MCF 10A (cell line): ENCODE measurements around the gene LATS2. TPM values are rescaled to one million over a fixed set of nuclear protein-coding genes. Genes with fewer than 3 reads are reported as not detected.
"Not testable (repeated sequence)": the region's sequence is repeated elsewhere in the genome, so short reads cannot be mapped to it uniquely, and the experiment has no call there.

ENCODE experiments used
- BruUV-seq: library from RNA; stranded (reverse); fragments of 400-500 nt; replicated peaks from 2 replicates; lab custom pipeline; 2021; lab: Mats Ljungman, UMichigan
- CTCF ChIA-PET: fragments of 300-600 bp; sonication (Branson Sonifier 250); formaldehyde crosslinking; extraction: SDS; loops from one replicate; lab custom pipeline; 2021; ENCODE audit warnings: antibody characterized with exemption, inconsistent platforms; lab: Yijun Ruan, JAX
- POLR2A ChIA-PET: fragments of 300-600, 350-650 bp; sonication (Branson Sonifier 250); formaldehyde crosslinking; extraction: SDS; loops from one replicate; lab custom pipeline; 2020; ENCODE audit warnings: antibody characterized with exemption, inconsistent platforms; lab: Yijun Ruan, JAX
- DNase-seq: peaks from one replicate; pipeline ENCODE4 v3.0.0-alpha.2; 2018; ENCODE audit not compliant: unreplicated experiment
- H3K27ac Mint-ChIP-seq: one replicate; pipeline ENCODE4 v1.8.0; 2022; ENCODE audit warnings: mild to moderate bottlenecking, low read depth, mixed read lengths; ENCODE audit not compliant: unreplicated experiment
- H3K27me3 Mint-ChIP-seq: one replicate; pipeline ENCODE4 v1.8.0; 2022; ENCODE audit warnings: mixed read lengths; ENCODE audit not compliant: insufficient read depth, unreplicated experiment
- H3K36me3 Mint-ChIP-seq: one replicate; pipeline ENCODE4 v1.8.0; 2022; ENCODE audit warnings: mild to moderate bottlenecking, moderate library complexity, mixed read lengths; ENCODE audit not compliant: insufficient read depth, unreplicated experiment
- H3K4me1 Mint-ChIP-seq: one replicate; pipeline ENCODE4 v1.8.0; 2022; ENCODE audit warnings: mixed read lengths; ENCODE audit not compliant: insufficient read depth, unreplicated experiment
- H3K4me3 Mint-ChIP-seq: one replicate; pipeline ENCODE4 v1.8.0; 2022; ENCODE audit warnings: mild to moderate bottlenecking, moderate library complexity, mixed read lengths; ENCODE audit not compliant: unreplicated experiment
- H3K9me3 Mint-ChIP-seq: one replicate; pipeline ENCODE4 v1.8.0; 2022; ENCODE audit warnings: mixed read lengths; ENCODE audit not compliant: unreplicated experiment
- CTCF ChIP-seq: fragments of 200-600 bp; IDR thresholded peaks from one replicate; pipeline ENCODE4 v1.8.0; 2022; ENCODE audit warnings: antibody characterized with exemption, mild to moderate bottlenecking; ENCODE audit not compliant: unreplicated experiment
- intact Hi-C: fragments of 100-400 bp; cut with micrococcal nuclease; formaldehyde crosslinking; loops from 2 replicates; pipeline ENCODE4 v1.14.1; 2022
- total RNA-seq: library from RNA; stranded (reverse); gene quantifications from 2 replicates; pipeline ENCODE4 v1.2.3, GENCODE V29; 2022

LATS2 gene
- total RNA-seq, 1 experiment from 2014 or later: 32.3 TPM

GRCh38 chr13:20969182-20969581 lies 92.2 kb downstream of the LATS2 start:
- Mint-ChIP-seq H3K36me3 (peaks cover 22% of the 10 kb centered on the region), H3K27me3 (no peaks in the 10 kb centered on the region), H3K4me1 (no peaks in the 10 kb centered on the region), H3K27ac (no peak overlapping the region), H3K4me3 (no peak overlapping the region), H3K9me3 (no peaks in the 10 kb centered on the region)
- CTCF ChIA-PET: no interaction called here
- intact Hi-C loops: no loop called here
- BruUV-seq: no TSS peak
- POLR2A ChIA-PET: no interaction called here
- no peak for TF ChIP-seq CTCF
- peak; percentile 51 for DNase-seq

- peaks cover 18% of the 10 kb centered on the region for H3K36me3 Mint-ChIP-seq
- no peak for TF ChIP-seq CTCF
- ChIA-PET POLR2A (no interaction called here), CTCF (no interaction called here)
- no peak overlapping the region for H3K27ac Mint-ChIP-seq
- intact Hi-C loops: no loop called here
- H3K4me1 Mint-ChIP-seq: no peaks in the 10 kb centered on the region
- no TSS peak for BruUV-seq
- DNase-seq: no peak
- H3K4me3 Mint-ChIP-seq: no peak overlapping the region
- no peaks in the 10 kb centered on the region for H3K27me3 Mint-ChIP-seq
- H3K9me3 Mint-ChIP-seq: no peaks in the 10 kb centered on the region
Observed at GRCh38 chr13:20968745-20969144, 92.6 kb downstream of the LATS2 start.

GRCh38 chr13:20967340-20967739 lies 94.0 kb downstream of the LATS2 start:
- CTCF ChIA-PET: interaction anchor here (0.7 kb wide), 1 partner anchor 1829 kb away, joined by 3 read pairs; no protein-coding TSS in a partner anchor
- H3K4me3 Mint-ChIP-seq: no peak overlapping the region
- POLR2A ChIA-PET: no interaction called here
- H3K27ac Mint-ChIP-seq: no peak overlapping the region
- H3K27me3 Mint-ChIP-seq: peaks cover 7% of the 10 kb centered on the region
- H3K36me3 Mint-ChIP-seq: peaks cover 7% of the 10 kb centered on the region
- intact Hi-C loops: no loop called here
- no peak for TF ChIP-seq CTCF
- H3K4me1 Mint-ChIP-seq: no peaks in the 10 kb centered on the region
- no peak for DNase-seq
- BruUV-seq: no TSS peak
- no peaks in the 10 kb centered on the region for H3K9me3 Mint-ChIP-seq

- no peak overlapping the region for H3K27ac Mint-ChIP-seq
- H3K9me3 Mint-ChIP-seq: no peaks in the 10 kb centered on the region
- no peak overlapping the region for H3K4me3 Mint-ChIP-seq
- intact Hi-C loops: no loop called here
- peaks cover 5% of the 10 kb centered on the region for H3K36me3 Mint-ChIP-seq
- no peak for TF ChIP-seq CTCF
- DNase-seq: peak; percentile 23
- BruUV-seq: no TSS peak
- H3K27me3 Mint-ChIP-seq: peaks cover 32% of the 10 kb centered on the region
- H3K4me1 Mint-ChIP-seq: no peaks in the 10 kb centered on the region
- ChIA-PET CTCF (no interaction called here), POLR2A (interaction anchor here (1.2 kb wide), 1 partner anchor 9 kb away, joined by 3 read pairs; no protein-coding TSS in a partner anchor)
Observed at GRCh38 chr13:20964904-20965303, 96.5 kb downstream of the LATS2 start.

- H3K27ac Mint-ChIP-seq, H3K9me3 Mint-ChIP-seq, DNase-seq, BruUV-seq, CTCF ChIA-PET, H3K4me3 Mint-ChIP-seq, POLR2A ChIA-PET, H3K36me3 Mint-ChIP-seq, H3K4me1 Mint-ChIP-seq, intact Hi-C loops: not testable (repeated sequence)
- H3K27me3 Mint-ChIP-seq: peaks cover 39% of the 10 kb centered on the region
Observed at GRCh38 chr13:20961663-20962062, 99.7 kb downstream of the LATS2 start.
